ENCODE measurements around the gene CTLA4. TPM values are rescaled to one million over a fixed set of nuclear protein-coding genes. Genes with fewer than 3 reads are reported as not detected.

The CTLA4 gene
- total RNA-seq, 1 donor from 2014 or later = 1.4 TPM

DNA sequence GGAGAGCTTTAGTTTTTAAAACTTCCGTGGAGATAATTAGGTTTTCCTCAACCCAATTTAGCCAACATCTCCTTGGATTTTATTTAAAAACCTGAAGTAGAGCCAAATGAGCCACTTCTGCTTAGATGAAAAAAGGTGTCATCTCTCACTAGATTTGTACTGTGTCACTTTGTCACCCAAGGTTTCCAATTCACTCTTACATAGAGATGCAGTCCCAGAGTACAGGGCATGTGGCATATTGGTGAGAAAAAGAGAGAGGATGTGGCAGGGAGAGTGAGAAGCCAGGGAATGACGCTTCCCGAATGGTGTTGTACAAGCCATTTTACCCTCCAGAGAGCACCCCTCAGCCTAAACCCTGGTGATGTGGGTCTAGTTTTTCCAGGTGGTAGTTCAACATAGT is 44.4 kb upstream of the CTLA4 start:
- Histone ChIP-seq H3K36me3 (no peaks in the 10 kb centered on the region), H3K4me3 (no peak overlapping the region), H3K27ac (no peak overlapping the region), H3K4me1 (no peaks in the 10 kb centered on the region), H3K9me3 (no peaks in the 10 kb centered on the region), H3K27me3 (no peaks in the 10 kb centered on the region)
- no peak for TF ChIP-seq CTCF (IDR thresholded peaks at IDR 0.05)
- DNase-seq = no peak
- intact Hi-C loops (cut with DNase I) = no loop called here
- ATAC-seq = no peak

DNA sequence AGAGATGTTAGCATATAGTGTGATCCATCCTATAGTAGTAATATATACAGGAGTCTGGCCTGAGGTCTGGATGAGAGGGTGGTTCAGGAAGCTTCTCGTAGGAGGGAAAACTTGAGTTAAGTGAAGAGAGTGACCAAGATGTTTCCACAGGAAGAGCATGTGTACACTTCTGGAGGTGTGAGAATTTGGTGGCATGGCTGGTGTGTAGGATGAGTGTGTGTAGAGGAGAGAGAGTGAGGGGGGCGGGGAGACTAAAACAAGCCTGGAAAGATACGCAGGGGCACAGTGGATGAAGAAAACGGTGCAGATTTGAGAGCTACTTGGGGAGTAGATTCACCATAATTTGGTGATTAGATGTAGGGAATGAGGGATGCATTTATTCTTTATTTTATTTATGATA is 43.5 kb upstream of the CTLA4 start:
- no peak for ATAC-seq
- TF ChIP-seq CTCF (IDR thresholded peaks at IDR 0.05) = no peak
- Histone ChIP-seq H3K27me3 (no peaks in the 10 kb centered on the region), H3K9me3 (no peaks in the 10 kb centered on the region), H3K36me3 (no peaks in the 10 kb centered on the region), H3K4me3 (no peak overlapping the region), H3K27ac (no peak overlapping the region), H3K4me1 (no peaks in the 10 kb centered on the region)
- no peak for DNase-seq
- intact Hi-C loops (cut with DNase I) = no loop called here

- Histone ChIP-seq H3K27me3 (no peaks in the 10 kb centered on the region), H3K27ac (no peak overlapping the region), H3K36me3 (no peaks in the 10 kb centered on the region), H3K4me1 (no peaks in the 10 kb centered on the region), H3K9me3 (no peaks in the 10 kb centered on the region), H3K4me3 (no peak overlapping the region)
- ATAC-seq (peak; percentile 46), DNase-seq (no peak)
- intact Hi-C loops (cut with DNase I) = no loop called here
- TF ChIP-seq CTCF (IDR thresholded peaks at IDR 0.05) = no peak
These were observed 43.0 kb upstream of the CTLA4 start for GRCh38 chr2:203824603-203825002.

DNA sequence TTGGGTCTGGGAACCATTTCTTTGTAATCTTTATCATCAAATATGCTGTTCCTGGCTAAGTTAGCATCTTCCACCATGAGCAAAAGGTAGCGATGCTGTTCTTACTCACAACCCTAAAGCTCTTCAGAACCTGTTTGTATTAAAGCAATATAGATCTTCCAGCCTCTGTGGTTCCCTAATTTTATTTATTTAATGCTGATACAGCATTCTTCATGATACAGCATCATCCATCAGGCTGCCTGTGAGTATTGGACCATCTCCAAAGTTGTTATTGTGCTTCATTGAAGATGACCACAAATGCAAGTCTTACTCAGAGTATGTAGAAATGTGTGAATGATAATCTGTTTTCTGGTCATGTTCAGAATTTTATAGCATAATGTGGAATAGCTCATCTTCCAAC is 40.9 kb upstream of the CTLA4 start:
- no peaks in the 10 kb centered on the region for H3K9me3 ChIP-seq
- no peak overlapping the region for H3K27ac ChIP-seq
- no peaks in the 10 kb centered on the region for H3K36me3 ChIP-seq
- ATAC-seq (no peak), DNase-seq (no peak)
- H3K4me1 ChIP-seq = no peaks in the 10 kb centered on the region
- H3K4me3 ChIP-seq = no peak overlapping the region
- H3K27me3 ChIP-seq = no peaks in the 10 kb centered on the region
- TF ChIP-seq CTCF (IDR thresholded peaks at IDR 0.05) = no peak
- intact Hi-C loops (cut with DNase I) = no loop called here

DNA sequence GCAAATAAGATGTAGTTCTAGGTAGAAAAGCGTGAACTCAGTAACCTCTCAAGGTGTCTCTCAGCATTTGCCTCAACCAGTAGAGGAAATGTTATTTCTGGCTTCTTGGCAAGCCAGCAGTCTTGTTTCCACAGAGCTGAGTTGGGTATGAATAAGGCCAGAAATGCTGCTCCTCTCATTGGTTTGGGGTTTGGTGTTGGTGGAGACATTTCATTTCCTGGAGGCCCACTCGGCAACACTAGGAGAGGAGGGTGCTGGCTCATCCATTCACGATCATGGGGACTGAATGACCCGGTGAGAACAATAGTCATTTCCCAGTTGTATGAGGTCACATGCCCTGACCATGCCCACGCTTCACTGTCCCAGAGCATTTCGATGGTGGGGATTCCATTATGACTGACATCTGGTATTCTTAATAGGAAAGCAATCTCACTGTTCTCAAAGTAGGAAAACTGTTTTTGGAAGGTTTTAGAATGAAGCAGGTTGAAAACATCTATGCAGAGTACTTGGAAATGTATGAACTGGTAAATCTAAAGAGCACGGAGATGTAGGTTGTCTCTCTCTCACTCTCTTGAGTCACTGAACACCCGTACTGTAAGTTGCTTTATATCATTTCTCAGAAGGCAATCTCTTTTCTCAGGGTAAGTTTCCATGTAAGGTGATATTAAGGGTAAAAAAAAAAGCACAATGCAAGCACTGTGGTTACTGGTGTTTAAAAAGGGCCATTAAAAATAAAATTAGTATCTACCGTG is 37.1 kb upstream of the CTLA4 start:
- H3K4me3 ChIP-seq = no peak overlapping the region
- no peak overlapping the region for H3K27ac ChIP-seq
- no peaks in the 10 kb centered on the region for H3K9me3 ChIP-seq
- H3K27me3 ChIP-seq = no peaks in the 10 kb centered on the region
- no peak for TF ChIP-seq CTCF (IDR thresholded peaks at IDR 0.05)
- no peaks in the 10 kb centered on the region for H3K4me1 ChIP-seq
- no peaks in the 10 kb centered on the region for H3K36me3 ChIP-seq
- intact Hi-C loops (cut with DNase I) = no loop called here
- DNase-seq (no peak), ATAC-seq (no peak)

- intact Hi-C loops (cut with DNase I) = no loop called here
- Histone ChIP-seq H3K4me3 (no peak overlapping the region), H3K27ac (no peak overlapping the region), H3K36me3 (no peaks in the 10 kb centered on the region), H3K4me1 (no peaks in the 10 kb centered on the region), H3K9me3 (no peaks in the 10 kb centered on the region), H3K27me3 (no peaks in the 10 kb centered on the region)
- ATAC-seq = no peak
- no peak for TF ChIP-seq CTCF (IDR thresholded peaks at IDR 0.05)
- no peak for DNase-seq
These were observed 32.2 kb upstream of the CTLA4 start for GRCh38 chr2:203835420-203835819.
